ENCODE measurements around the gene SUN1. TPM values are rescaled to one million over a fixed set of nuclear protein-coding genes. Genes with fewer than 3 reads are reported as not detected.

The SUN1 gene
- total RNA-seq, 1 donor from 2014 or later: 186 TPM

GRCh38 chr7:898855-899681 is 66.8 kb downstream of the SUN1 start:
- DNase-seq (ENCODE audit: low spot score in 2 of 2): no peak
- H3K4me1 ChIP-seq: no peaks in the 10 kb centered on the region
- intact Hi-C loops (cut with DNase I): no loop called here
- H3K4me3 ChIP-seq: no peak overlapping the region
- TF ChIP-seq, protein P1, sequence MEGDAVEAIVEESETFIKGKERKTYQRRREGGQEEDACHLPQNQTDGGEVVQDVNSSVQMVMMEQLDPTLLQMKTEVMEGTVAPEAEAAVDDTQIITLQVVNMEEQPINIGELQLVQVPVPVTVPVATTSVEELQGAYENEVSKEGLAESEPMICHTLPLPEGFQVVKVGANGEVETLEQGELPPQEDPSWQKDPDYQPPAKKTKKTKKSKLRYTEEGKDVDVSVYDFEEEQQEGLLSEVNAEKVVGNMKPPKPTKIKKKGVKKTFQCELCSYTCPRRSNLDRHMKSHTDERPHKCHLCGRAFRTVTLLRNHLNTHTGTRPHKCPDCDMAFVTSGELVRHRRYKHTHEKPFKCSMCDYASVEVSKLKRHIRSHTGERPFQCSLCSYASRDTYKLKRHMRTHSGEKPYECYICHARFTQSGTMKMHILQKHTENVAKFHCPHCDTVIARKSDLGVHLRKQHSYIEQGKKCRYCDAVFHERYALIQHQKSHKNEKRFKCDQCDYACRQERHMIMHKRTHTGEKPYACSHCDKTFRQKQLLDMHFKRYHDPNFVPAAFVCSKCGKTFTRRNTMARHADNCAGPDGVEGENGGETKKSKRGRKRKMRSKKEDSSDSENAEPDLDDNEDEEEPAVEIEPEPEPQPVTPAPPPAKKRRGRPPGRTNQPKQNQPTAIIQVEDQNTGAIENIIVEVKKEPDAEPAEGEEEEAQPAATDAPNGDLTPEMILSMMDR (IDR thresholded peaks at IDR 0.05): no peak
- H3K27ac ChIP-seq: no peak overlapping the region
- peaks cover 30 to 46% of the 10 kb centered on the region in 2 donors for H3K36me3 ChIP-seq
- no peaks in the 10 kb centered on the region for H3K9me3 ChIP-seq
- no peaks in the 10 kb centered on the region for H3K27me3 ChIP-seq

GRCh38 chr7:899806-900205 is 67.5 kb downstream of the SUN1 start:
- no peak overlapping the region for H3K4me3 ChIP-seq
- H3K36me3 ChIP-seq: peaks cover 25 to 39% of the 10 kb centered on the region in 2 donors
- H3K27ac ChIP-seq: no peak overlapping the region
- no peak for DNase-seq (ENCODE audit: low spot score in 2 of 2)
- H3K9me3 ChIP-seq: no peaks in the 10 kb centered on the region
- H3K4me1 ChIP-seq: no peaks in the 10 kb centered on the region
- TF ChIP-seq, protein P1 (IDR thresholded peaks at IDR 0.05): no peak
- H3K27me3 ChIP-seq: no peaks in the 10 kb centered on the region
- intact Hi-C loops (cut with DNase I): no loop called here

GRCh38 chr7:900331-901040 is 68.2 kb downstream of the SUN1 start:
- H3K9me3 ChIP-seq: no peaks in the 10 kb centered on the region
- peaks cover 19 to 32% of the 10 kb centered on the region in 2 donors for H3K36me3 ChIP-seq
- H3K27ac ChIP-seq: no peak overlapping the region
- DNase-seq (ENCODE audit: low spot score in 2 of 2): no peak
- H3K4me1 ChIP-seq: no peaks in the 10 kb centered on the region
- TF ChIP-seq, protein P1 (IDR thresholded peaks at IDR 0.05): no peak
- intact Hi-C loops (cut with DNase I): no loop called here
- H3K4me3 ChIP-seq: no peak overlapping the region
- H3K27me3 ChIP-seq: no peaks in the 10 kb centered on the region

- no peak overlapping the region for H3K4me3 ChIP-seq
- H3K36me3 ChIP-seq: peaks cover 14 to 27% of the 10 kb centered on the region in 2 donors
- no peaks in the 10 kb centered on the region for H3K27me3 ChIP-seq
- H3K9me3 ChIP-seq: no peaks in the 10 kb centered on the region
- TF ChIP-seq, protein P1 (IDR thresholded peaks at IDR 0.05): no peak
- H3K27ac ChIP-seq: no peak overlapping the region
- intact Hi-C loops (cut with DNase I): no loop called here
- DNase-seq (ENCODE audit: low spot score in 2 of 2): no peak
- no peaks in the 10 kb centered on the region for H3K4me1 ChIP-seq
Measured at GRCh38 chr7:901041-901387, 68.7 kb downstream of the SUN1 start.

GRCh38 chr7:901388-902154 is 69.3 kb downstream of the SUN1 start:
- Histone ChIP-seq H3K27ac (no peak overlapping the region), H3K9me3 (no peaks in the 10 kb centered on the region)

More at GRCh38 chr7:901388-902154, 69.3 kb downstream of the SUN1 start:
- Histone ChIP-seq H3K27me3 (no peaks in the 10 kb centered on the region), H3K4me1 (no peaks in the 10 kb centered on the region), H3K36me3 (peaks cover 11 to 21% of the 10 kb centered on the region in 2 donors), H3K4me3 (no peak overlapping the region)
- DNase-seq (ENCODE audit: low spot score in 2 of 2): no peak
- TF ChIP-seq, protein P1 (IDR thresholded peaks at IDR 0.05): no peak
- intact Hi-C loops (cut with DNase I): no loop called here

Measured in ascending aorta (tissue), 2 donors.